UCSD-AML1 (cell line): ENCODE measurements around the gene CMC1.
"Not testable (repeated sequence)": the region's sequence is repeated elsewhere in the genome, so short reads cannot be mapped to it uniquely, and the experiment has no call there.

Source experiments
- DNase-seq: peaks from one replicate; lab custom pipeline; 2025; ENCODE audit not compliant: unreplicated experiment; lab: John Stamatoyannopoulos, UW

CMC1 gene

DNA sequence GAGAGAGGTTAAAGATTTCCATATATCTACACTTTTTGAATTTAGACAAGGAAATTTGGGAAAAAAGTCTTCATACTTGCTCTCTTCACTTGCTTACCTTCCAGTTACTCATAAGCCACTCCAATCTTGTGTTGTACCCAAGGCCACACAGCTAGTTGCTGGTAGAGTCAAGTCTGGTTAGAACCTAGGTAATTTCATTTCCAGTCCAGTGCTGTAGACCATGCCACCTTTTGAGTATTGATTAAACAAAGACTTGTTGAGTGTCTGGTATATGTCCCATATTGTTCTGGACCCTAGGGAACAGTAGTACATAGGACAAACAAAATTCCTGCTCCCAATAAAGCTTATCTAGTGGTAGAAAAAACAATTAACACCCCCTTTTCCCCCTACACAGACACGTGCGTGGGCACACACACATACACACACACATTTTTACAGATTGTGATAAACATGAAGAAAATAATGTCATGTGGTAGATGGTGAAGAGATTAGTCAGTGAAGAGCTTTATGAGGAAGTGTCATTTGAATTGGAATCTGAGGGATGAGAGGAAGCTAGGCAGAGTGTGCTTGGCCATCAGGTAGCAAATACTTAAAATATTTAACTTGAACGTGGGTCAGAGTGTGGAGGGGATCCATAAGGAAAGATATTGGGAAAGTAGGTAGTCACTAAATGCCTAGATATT lies 2.1 kb downstream of the CMC1 start:
- DNase-seq: no peak

DNA sequence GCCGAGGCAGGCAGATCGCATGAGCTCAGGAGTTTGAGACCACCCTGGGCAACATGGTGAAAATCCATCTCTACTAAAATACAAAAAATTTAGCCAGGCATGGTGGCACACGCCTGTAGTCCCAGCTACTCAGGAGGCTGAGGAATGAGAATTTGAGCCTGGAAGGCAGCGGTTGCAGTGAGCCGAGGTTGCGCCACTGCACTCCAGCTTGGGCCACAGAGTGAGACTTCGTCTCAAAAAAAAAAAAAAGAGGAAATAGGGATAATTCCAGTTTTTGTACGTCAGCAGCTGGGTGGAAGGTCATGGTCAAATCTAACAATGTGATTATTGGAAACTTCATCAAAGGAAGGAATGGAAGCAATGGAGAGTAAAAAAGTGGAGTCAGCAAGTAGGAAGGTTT lies 3.1 kb downstream of the CMC1 start:
- no peak for DNase-seq

DNA sequence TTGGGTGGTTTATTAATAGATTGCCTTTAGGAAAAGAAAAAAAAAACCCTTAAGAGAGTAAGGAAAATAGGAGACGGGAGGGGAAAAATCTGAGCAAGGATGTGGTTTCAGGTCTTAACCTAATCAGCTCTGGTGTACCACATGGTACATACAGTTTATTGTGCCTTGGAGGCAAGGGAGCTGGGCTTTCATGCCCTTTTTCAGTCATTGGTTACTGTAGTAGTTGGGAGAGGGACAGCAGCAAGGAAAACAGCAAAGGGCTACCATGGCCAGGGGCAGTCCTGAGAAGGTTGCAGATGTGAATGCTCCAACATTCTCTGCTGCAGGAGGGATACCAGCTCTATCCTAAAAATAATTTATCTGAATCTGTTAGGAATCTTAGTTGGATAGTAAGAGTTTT lies 5.9 kb downstream of the CMC1 start:
- DNase-seq: no peak

DNA sequence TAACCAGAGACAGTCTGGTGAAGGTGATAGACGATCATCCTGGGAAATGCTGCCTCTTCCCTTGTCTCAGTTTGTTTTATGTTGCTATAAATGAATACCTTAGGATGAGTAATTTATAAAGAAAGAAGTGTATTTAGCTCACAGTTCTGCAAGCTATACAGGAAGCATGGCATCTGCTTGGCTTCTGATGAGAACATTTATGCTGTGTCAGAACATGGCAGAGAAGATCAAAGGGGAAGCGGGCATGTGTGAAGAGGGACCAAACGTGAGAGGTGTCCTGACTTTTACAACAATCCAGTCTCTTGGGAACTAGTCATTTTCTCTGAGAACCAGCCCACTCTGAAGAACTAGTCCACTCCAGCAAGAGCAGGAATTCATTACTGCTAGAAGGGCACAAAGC lies 9.6 kb downstream of the CMC1 start:
- no peak for DNase-seq

DNA sequence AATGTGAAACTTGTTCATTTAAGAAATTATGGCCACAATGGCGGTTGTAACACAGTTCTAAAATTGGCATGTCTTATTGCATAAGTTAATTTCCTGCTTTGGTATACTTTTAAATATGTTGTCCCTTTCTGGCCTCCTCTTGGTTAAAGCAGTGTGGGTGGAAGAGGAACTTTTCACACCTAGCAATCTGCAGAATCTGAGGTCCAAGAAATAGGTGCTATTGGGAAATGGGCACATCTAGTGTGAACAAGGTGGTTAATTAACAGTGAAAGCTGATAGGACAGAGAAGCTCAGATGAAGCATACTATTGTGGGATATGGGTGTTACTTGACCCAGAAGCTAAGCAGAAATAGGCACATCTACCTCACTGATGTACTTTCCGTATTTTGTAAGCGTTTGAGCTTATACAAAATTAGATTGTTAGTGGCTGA lies 10.6 kb downstream of the CMC1 start:
- no peak for DNase-seq

DNA sequence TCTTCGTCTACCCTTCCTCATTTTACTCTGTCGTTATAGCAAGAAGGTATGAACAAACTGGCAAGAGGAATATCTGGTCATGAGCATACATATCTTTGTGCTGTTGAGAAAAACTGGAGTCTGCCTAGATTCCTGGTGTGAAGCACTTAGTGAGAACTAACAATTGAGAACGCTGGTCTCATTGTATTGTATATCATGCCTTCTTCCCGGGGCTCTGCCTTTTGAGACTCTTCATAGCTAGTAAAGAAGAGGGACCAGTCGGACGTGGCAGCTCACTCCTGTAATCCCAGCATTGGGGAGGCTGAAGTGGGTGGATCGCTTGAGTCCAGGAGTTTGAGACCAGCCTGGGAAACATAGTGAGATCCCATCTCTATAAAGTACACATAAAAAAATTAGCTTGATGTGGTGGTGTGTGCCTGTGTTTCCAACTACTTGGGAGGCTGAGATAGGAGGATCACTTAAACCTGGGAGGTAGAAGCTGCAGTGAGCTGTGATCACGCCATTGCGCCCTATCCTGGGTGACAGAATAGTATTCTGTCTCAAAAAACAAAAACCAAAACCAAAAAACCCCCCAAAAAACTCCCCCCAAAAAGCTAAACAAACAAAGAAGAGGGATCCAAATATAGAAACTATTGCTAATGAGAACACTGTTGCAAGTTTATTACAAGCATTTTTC lies 11.8 kb downstream of the CMC1 start:
- DNase-seq: no peak

DNA sequence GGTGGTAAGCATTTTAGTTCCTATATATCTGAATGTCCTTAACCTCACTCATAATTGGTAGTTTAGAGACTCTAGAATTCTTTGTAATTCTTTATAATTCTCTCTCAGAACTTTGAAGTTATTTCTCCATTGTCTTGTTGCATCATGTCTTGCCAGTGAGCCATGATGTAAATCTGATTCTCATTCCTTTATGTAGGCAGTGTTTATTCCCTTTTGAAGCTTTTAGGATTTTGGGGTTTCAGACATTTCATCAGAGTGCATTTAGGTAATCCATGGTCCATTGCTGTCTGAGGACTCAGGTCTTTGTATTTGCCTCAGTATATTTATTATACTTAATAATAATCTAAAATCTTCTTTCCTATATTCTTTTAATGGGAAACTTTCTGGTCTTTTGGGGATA lies 20.6 kb downstream of the CMC1 start:
- DNase-seq: no peak

DNA sequence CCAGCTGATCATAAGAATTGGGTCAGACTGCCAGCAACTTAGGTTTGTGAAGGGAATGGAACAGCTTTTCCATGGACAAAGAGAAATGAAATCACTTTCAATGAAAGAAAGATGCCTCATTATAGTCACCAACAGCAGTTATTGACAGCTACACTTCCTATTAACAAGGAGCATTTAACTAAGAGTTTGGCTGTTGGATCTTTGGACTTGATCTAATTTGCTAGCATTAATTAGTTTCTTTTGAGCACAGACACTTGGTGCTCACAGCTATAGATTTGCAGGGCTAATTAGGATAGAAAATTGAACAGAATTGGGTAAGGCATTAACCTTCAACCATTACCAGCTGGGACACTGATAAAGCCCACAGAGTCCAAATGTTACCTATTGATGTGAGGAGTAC lies 24.2 kb downstream of the CMC1 start:
- DNase-seq: no peak

DNA sequence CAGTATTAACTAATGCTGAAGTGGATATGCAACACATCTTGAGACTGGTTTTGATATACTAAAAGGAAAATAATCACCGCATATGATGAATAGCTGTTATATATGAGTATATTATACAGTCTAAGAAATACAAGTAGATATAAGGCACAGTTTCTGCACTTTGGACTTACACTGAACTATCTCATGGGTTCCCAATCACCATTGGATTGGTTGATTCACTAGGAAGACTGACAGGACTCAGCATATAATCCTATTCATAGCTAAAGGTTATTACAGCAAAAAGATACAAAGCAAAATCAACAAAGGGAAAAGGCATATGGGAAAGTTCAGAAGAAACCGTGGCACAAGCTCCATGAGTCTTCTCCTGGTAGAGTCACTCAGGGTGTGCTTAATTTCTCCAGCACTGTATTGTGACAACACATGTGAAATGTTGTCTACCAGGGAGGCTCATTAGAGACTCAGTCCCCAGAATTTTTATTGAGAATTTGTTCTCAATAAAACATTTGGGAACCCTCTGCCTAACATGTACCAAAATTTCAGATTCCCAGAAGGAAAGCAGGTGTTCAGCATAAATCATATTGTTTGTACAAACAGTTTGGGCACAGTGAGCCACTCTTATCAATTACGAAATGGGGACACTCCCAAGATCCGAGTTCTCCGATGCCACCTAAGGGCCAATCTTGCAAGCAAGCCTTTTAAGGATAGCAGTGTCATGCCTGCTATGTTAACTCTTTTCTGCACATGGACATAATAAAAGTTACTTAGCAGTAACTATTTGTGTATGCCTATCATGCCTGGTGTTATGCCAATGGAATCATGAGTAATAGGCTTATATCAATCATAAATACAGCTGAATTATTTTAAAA lies 26.8 kb downstream of the CMC1 start:
- no peak for DNase-seq

DNA sequence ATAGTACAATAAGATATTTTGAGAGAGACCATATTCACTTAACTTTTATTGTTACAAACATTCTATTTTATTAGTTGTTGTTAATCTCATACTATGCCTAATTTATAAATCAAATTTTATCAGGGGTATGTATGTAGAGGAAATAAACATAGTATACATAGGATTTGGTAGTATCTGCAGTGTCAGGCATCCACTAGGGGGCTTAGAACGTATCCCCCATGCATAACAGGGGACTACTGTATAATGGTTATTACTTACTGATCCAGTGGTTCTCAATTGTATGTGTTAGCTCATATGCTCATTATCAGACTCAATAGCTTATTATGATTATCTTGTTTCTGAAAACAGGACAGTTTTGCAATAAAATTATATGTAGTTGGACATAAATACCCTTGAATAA lies 27.6 kb downstream of the CMC1 start:
- DNase-seq: no peak

DNA sequence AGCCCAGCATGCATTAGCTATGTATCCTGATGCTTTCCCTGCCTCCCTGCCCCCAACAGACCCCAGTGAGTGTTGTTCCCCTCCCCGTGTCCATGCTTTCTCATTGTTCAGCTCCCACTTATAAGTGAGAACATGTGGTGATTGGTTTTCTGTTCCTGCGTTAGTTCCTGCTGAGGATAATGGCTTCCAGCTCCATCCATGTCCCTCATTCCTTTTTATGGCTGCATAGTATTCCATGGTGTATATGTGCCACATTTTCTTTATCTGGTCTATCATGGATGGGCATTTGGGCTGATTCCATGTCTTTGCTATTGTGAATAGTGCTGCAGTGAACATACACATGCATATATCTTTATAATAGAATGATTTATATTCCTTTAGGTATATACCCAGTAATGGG lies 28.5 kb downstream of the CMC1 start:
- DNase-seq: not testable (repeated sequence)

DNA sequence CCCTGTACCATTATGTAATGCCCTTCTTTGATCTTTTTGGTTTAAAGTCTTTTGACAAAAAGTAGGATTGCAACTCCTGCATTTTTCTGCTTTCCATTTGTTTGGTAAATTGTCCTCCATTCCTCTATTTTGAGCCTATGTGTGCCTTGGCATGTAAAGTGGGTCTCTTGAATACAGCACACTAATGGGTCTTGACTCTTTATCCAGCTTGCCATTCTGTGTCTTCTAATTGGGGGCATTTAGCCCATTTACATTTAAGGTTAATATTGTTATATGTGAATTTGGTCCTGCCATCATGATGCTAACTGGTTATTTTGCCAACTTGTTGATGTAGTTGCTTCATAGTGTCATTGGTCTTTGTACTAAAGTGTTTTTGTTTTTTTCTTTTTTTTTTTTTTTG lies 32.4 kb downstream of the CMC1 start:
- no peak for DNase-seq

DNA sequence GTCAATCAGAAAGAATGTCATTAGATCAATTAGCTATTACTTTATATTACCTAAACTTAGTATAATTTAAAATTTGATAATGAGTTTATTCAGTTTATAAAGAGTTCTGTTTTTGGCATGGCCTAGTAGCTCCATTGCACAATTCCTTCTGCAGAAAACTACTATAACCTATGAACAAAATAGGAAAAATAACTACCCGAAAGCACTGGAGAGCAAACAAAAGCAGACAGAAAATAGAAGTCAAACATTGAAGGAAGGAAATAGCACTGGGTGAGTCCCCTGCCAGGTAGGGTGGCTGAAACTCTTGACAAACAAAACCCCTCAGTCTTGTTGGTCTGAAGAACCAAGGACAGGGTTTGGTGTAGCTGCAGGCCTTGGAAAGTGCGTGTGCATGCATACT lies 37.5 kb downstream of the CMC1 start:
- no peak for DNase-seq

DNA sequence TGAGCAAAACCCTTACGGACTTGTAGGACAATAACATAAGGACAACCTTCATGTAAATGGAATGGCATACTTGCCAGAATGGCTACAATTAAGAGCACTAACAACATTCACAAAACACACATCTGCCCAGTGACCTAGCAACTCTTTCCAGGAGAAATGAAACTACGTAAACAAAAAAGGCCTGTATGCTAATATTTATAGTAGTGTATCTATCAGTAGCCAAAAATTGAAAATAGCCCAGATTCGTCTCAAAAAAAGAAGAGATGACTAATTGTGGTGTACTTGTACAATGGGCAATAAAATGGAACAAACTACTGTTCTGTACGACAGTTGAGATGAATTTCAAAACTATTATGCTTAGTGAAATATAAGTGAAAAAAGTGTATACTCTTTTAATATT lies 38.4 kb downstream of the CMC1 start:
- no peak for DNase-seq

DNA sequence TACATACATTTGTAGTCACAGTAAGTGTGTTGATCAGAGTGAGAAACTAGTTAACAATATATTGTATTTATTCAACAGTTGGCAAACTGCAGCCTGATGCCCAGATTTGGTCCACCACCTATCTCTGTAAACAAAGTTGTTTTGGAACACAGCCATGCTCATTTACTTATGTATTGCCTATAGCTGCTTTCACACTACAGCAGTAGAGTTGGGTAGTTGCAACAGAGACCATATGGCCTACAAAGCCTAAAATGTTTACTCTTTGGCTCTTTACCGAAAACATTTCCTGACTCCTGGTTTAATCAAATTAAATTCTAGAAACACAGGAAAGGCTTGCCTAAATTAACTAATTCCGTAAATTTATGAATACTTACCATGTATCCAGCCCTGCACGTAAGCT lies 39.4 kb downstream of the CMC1 start:
- no peak for DNase-seq

DNA sequence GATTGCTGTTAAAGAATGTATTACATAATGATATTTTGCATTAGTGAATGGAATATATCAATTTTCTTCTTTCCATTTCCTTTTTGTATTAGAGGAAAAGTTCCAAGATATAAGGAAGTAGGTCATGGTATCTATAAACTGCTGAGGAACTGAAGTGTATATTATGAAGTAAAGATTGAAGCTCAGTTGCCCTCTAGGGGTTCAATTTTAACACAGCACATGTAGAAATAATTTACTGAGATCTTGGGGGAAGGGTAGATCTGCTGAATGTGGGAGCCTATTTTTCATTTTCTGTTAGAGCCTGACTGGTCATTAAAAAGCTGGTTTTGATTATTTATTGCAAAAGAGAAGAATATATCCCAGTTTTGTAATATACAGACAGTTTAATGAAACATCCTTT lies 45.2 kb downstream of the CMC1 start:
- DNase-seq: no peak

DNA sequence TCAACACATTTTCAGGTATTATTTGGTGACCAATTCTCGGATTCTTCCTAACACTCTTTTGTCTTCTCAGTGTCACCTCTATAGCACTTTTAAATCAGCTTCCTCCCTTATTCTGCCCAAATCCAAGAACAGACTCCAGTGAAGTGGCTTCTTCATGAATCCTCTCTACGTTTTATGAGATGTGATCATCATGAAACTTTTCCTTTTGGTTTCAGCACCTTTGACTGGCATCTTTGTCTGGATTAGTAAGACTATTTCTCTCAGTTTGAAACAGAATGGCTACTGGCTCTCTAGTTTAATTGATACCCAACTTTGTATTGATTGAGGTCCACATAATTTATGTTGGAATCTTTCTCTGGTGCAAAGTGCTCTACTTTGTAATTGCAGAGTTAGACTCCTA lies 45.6 kb downstream of the CMC1 start:
- DNase-seq: no peak

DNA sequence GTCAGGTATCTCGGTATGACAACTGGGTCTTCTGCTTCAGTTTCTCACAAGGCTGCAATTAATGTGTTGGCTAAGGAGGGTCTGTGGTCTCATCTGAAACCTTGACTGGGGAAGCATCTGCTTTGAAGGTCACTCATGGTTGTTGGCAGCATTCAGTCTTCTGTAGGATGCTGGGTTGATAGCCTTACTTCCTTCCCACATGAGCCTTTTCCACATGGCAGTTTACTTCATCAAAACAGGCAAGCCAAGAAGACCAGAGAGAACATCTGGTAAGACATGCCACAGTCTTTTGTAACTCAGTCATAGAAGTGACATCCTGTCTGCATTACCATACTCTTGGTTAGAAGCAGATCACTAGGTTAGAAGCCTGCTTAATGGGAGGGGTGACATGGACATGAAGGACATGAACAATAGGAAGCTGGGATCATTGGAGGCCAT lies 49.5 kb downstream of the CMC1 start:
- no peak for DNase-seq

DNA sequence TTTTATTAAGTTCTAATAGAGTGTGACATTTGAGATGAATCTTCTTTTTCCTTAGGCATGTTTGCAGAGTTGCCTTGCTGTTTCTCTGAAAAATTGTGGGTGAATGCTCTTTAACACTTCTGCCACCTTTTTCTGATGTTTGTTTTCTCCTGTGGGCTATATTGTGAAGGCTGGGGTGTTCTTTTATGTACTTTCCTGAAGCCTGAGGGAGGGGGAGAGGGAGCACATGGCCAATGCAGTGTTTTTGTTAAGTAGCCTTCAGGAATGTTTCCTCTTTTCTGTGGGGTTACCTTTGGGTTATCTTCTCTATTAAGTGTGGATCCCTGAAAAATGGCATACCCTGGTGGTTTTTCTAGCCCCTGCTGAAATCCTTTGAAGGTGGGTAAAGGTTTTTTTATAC lies 50.2 kb downstream of the CMC1 start:
- no peak for DNase-seq

DNA sequence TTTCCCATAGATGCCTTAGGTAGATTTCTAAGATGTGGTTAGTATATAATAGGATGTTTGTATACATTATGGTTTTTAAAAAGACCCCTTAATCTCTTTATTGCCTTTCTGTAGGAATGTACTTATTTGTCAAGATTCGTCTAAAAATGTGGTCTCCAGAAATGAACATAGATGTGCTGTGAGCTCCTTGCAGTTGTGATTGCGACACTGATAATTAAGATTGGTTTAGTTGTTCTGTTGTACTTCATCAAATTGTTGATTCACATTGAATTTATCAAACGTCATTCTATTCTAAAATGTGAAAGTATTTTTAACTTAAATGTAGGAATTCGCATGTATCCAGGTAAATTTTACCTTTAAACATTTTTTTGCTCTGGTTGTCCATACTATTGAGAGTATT lies 51.2 kb downstream of the CMC1 start:
- DNase-seq: no peak

DNA sequence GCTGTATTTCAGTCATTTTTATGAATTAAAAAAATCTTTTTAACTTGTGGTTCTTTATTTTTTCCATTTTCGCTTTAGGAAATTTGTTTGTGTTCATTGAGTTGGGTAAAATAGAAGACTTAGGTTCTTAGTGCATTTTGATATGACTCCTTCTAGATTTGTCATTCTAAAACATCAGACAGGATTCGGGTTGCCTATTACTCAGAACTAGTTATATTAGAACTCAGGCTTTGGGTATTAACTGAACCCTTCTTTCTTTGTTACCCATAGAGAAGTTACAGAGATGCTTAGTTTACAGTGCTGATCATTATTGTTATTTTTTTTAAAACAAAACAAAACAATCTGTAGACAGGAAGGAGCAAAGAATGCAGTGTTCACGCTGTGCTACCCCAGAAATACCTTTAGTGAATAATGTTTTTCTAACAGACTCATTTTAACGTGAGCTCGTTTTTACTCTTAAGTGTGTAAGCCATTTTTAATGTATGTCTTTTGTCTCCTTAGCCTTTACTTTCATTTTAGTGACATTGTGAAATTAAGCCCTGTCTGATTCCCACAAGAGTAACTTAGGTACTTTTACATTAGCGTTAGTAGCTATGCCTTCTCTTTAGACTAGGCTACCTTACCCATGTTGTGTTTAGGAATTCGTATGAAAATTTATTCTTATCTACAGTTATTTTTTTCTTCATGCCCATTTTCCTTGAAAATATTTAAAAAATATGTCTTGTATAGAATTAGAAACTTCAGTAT lies 53.4 kb downstream of the CMC1 start:
- DNase-seq: no peak
